22Rv1 (cell line): ENCODE data around the gene SDK2.
"Not testable (repeated sequence)": the region's sequence is repeated elsewhere in the genome, so short reads cannot be mapped to it uniquely, and the experiment has no call there.

Experiments
- H3K27ac ChIP-seq: fragments of 450-650 bp; 2 replicates; pipeline ENCODE4 v1.5.1; 2017
- ZFX ChIP-seq: fragments of 450-650 bp; IDR thresholded peaks from 2 replicates; pipeline ENCODE4 v1.6.1; 2017; ENCODE audit warnings: antibody characterized with exemption, borderline replicate concordance
- TF ChIP-seq, protein P1 (sequence below): fragments of 450-650 bp; IDR thresholded peaks from 2 replicates; pipeline ENCODE4 v1.5.1; 2017; ENCODE audit warnings: mild to moderate bottlenecking

Gene SDK2

DNA sequence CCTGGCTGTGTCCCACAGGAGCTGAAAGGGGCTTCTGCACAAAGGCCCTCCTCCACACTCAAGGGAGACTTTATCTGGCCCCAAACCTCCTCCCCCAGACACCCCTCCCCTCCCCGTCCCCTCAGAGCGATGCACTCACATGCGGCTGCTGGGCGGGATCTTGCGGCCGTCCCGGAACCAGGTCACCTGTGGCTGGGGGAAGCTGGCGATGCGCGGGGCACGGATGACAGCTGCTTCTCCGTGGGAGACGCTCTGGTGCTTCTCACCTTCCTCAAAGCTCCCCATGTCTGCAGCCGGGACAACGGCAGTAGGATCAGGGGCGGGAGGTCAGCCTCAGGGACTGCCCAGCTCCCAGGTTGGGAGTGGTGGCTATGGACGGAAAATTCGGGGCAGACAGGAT, 188.5 kb downstream of the SDK2 start:
- TF ChIP-seq ZFX, result no peak
- TF ChIP-seq, protein P1, sequence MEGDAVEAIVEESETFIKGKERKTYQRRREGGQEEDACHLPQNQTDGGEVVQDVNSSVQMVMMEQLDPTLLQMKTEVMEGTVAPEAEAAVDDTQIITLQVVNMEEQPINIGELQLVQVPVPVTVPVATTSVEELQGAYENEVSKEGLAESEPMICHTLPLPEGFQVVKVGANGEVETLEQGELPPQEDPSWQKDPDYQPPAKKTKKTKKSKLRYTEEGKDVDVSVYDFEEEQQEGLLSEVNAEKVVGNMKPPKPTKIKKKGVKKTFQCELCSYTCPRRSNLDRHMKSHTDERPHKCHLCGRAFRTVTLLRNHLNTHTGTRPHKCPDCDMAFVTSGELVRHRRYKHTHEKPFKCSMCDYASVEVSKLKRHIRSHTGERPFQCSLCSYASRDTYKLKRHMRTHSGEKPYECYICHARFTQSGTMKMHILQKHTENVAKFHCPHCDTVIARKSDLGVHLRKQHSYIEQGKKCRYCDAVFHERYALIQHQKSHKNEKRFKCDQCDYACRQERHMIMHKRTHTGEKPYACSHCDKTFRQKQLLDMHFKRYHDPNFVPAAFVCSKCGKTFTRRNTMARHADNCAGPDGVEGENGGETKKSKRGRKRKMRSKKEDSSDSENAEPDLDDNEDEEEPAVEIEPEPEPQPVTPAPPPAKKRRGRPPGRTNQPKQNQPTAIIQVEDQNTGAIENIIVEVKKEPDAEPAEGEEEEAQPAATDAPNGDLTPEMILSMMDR, result no peak
- no peak overlapping the region for H3K27ac ChIP-seq

DNA sequence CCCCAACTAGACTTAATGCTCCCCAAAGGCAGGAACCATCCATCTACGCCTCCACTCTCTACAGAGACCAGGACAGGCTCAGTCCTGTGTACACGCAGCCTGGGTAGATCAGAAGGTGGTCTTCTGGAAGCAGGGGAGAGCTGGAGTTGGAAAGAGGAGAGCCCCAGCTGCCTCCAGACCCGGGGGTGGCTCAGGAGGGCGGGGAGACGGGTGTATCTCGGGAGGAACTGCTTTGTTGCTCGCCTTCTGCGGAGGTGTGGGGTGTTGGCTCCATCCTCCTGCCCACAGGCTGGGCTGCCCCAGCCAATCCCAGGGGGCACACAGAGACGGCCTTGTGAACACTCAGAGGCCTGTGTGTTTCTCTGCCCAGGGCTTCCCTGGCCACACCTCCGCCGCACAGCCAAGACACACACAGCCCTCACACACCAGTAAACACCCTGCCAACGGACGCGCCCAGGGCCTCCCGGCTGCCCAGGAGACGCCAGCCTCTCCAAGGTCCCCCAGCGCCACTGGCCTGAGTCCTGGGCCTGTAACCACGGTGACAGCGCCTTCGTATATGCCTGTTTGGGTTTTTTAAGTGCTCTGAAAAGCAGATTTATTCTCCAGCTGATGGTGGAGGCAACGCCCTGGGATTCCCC, 189.1 kb downstream of the SDK2 start:
- no peak overlapping the region for H3K27ac ChIP-seq
- TF ChIP-seq, protein P1, result no peak
- TF ChIP-seq ZFX, result no peak

GRCh38 chr17:73453494-73453893, 190.8 kb downstream of the SDK2 start:
- H3K27ac ChIP-seq, result not testable (repeated sequence)

DNA sequence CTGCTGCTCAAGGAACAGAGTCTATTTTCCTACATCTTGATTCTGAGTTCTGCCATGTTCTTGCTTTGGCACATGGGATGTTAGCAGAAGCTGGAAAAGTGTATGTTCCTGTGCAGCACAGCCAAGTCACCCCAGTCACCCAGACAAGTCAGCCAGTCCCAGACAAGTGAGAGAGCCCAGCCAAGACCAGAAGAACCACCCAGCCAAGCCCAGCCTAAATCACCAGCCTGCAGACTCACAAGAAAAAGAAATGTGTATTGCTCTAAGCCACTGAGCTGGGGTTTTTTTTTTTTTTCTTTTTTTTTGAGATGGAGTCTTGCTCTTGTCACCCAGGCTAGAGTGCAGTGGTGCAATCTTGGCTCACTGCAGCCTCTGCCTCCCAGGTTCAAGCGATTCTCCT, 191.2 kb downstream of the SDK2 start:
- no peak overlapping the region for H3K27ac ChIP-seq
- TF ChIP-seq, protein P1, result no peak
- no peak for TF ChIP-seq ZFX

- TF ChIP-seq ZFX, result no peak
- TF ChIP-seq, protein P1, result no peak
- H3K27ac ChIP-seq, result no peak overlapping the region
Measured at GRCh38 chr17:73452009-73452408, 192.2 kb downstream of the SDK2 start.

DNA sequence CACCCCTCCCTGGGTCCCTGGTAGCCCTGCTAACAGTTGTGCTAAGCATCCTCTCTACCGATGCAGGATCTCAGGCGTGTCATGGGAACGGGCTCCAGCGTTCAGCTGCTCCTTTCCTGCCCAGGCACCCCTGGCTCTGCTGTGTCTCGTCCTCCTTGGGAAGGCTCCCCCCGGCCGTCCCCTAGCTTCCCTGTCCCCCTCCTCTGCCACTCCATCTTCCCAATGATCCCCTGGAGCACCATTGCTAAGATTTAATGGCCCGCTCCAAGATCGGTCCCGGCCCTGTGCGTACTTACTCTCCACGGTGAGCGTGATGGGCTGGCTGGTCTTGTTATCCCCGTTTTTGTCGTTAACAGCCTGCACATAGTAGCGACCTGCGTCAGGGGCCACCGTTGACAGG, 196.9 kb downstream of the SDK2 start:
- no peak for TF ChIP-seq ZFX
- TF ChIP-seq, protein P1, result no peak
- no peak overlapping the region for H3K27ac ChIP-seq

GRCh38 chr17:73446617-73447016, 197.6 kb downstream of the SDK2 start:
- H3K27ac ChIP-seq, result no peak overlapping the region
- TF ChIP-seq, protein P1, result no peak
- TF ChIP-seq ZFX, result no peak

- TF ChIP-seq, protein P1, result no peak
- TF ChIP-seq ZFX, result no peak
- H3K27ac ChIP-seq, result no peak overlapping the region
Measured at GRCh38 chr17:73445466-73445865, 198.8 kb downstream of the SDK2 start.
